NB4 (cell line): Measurements from ENCODE around the gene NUBP2.

Experiments used
- DNase-seq: peaks from one replicate; pipeline ENCODE4 v3.0.0; 2010; ENCODE audit warnings: low read depth
- H3K4me3 ChIP-seq: one replicate; pipeline ENCODE4 v1.5.1; 2011; ENCODE audit warnings: mild to moderate bottlenecking, low read depth, low read length, moderate library complexity
- CTCF ChIP-seq: IDR thresholded peaks from one replicate; pipeline ENCODE4 v1.5.1; 2012; ENCODE audit warnings: low read depth, low read length
- MYC ChIP-seq: IDR thresholded peaks from 2 replicates; pipeline ENCODE4 v1.6.1; 2011; ENCODE audit warnings: low read depth, low read length
- POLR2A ChIP-seq: IDR thresholded peaks from 2 replicates; pipeline ENCODE4 v1.6.1; 2011; ENCODE audit warnings: mild to moderate bottlenecking; ENCODE audit not compliant: insufficient read length; ENCODE audit errors: extremely low read depth
- TF ChIP-seq, protein P1 (sequence below): IDR thresholded peaks from 2 replicates; pipeline ENCODE4 v1.6.1; 2011; ENCODE audit warnings: low read depth, low read length

The NUBP2 gene

DNA sequence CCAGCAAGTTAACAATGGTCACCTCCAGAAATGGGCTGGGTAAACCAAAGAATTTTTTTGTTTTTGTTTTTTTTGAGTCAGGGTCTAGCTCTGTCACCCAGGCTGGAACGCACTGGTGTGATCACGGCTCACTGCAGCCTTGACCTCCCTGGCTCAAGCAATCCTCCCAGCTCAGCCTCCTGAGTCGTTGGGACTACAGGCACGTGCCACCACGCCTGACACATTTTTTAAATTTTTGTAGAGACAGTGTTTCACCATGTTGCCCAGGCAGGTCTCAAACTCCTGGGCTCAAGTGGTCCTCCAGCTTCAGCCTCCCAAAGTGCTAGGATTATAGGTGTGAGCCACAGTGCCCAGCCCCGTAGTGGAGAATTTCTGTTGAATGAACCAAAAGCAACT, 2.1 kb upstream of the NUBP2 start:
- no peak overlapping the region for H3K4me3 ChIP-seq
- DNase-seq, result no peak
- TF ChIP-seq MYC (no peak), POLR2A (no peak), CTCF (no peak)
- TF ChIP-seq, protein P1, sequence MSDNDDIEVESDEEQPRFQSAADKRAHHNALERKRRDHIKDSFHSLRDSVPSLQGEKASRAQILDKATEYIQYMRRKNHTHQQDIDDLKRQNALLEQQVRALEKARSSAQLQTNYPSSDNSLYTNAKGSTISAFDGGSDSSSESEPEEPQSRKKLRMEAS, result no peak

DNA sequence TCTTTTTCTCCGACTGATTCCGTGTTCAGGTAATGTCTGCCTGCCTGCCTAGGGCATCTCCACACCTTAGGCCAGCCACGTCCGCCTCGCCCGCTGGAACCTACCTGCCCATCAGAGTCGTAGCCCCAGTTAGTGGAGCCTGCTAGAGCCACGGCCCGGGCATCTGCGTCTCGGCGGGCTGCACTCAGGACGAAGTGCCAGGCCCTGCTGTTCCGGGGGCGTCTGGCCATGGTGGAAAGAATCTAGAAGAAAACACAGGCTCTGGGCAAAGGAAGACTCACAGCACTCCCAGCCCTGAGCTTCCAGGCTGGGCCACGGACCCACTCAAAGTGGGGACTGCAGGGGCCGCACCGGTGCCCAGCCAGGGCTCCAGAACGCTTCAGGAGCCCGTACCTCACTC, 1.5 kb upstream of the NUBP2 start:
- TF ChIP-seq CTCF, result no peak
- TF ChIP-seq POLR2A, result no peak
- TF ChIP-seq MYC, result no peak
- TF ChIP-seq, protein P1, result no peak
- H3K4me3 ChIP-seq, result peak overlapping the region; percentile 63
- DNase-seq, result no peak

DNA sequence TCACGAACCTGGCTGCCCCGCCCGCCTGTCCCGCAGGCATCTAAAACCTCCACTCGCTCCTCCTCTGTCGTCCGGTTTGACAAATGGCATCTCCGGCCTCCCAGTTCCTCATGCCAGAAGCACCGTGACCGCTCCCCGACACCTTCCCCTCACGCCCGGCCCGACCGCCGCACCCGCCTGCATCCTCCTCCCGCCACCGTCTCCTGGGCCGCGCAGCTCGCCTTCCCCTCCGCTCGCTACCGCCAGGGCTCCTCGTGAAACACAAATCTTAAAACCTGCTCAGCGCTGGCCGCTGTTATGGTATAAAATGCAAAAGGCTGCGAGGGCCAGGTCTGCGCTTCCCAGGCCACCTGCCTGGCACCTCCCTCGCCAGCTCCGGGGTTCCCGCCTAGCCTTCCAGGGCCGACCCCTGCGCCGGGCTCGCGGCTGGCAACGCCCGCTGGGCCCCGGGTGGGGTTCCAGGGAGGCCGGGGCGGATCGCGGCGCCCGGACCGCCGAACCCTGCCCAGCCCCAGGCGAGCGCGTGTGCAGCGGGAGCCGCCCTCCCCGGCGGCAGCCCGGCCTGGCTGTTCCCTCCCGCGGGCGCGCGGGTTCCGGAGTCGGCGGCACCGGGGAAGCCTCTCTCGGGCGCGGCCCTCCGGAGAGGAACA, 877 bp upstream of the NUBP2 start:
- peak; percentile 36 for DNase-seq
- no peak for TF ChIP-seq CTCF
- no peak for TF ChIP-seq MYC
- TF ChIP-seq POLR2A, result no peak
- TF ChIP-seq, protein P1, result no peak
- H3K4me3 ChIP-seq, result peak overlapping the region; percentile 63

GRCh38 chr16:1784977-1785845, 2.5 kb downstream of the NUBP2 start:
- TF ChIP-seq CTCF (no peak), MYC (no peak), POLR2A (no peak)
- TF ChIP-seq, protein P1, result no peak
- H3K4me3 ChIP-seq, result no peak overlapping the region
- no peak for DNase-seq

DNA sequence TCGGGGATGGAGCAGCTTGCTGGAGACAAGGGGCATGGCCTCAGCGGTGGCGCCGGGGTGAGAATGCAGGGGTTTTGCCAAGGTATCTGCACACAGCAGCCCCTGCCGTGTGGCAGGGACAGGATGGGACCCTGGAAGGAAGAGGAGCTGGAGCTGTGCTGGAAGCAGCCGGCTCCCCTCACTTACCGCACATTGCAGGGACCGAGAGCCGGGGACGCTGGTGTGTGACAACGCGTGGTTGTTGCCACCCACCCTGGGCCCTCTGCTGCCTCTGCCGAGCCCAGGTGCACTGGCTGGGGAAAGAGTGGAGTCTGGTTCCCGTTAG, 3.0 kb downstream of the NUBP2 start:
- no peak overlapping the region for H3K4me3 ChIP-seq
- no peak for TF ChIP-seq MYC
- TF ChIP-seq, protein P1, result no peak
- TF ChIP-seq CTCF, result no peak
- TF ChIP-seq POLR2A, result no peak
- DNase-seq, result no peak
